Effector CD8-positive, alpha-beta T cell (primary cell): ENCODE results near the gene C20orf144.
A peak's percentile ranks its signal among the peaks of the same experiment; 100 is the strongest.

ENCODE experiments used
- DNase-seq: peaks from one replicate; lab custom pipeline; 2025; lab: John Stamatoyannopoulos, UW

Gene C20orf144

DNA sequence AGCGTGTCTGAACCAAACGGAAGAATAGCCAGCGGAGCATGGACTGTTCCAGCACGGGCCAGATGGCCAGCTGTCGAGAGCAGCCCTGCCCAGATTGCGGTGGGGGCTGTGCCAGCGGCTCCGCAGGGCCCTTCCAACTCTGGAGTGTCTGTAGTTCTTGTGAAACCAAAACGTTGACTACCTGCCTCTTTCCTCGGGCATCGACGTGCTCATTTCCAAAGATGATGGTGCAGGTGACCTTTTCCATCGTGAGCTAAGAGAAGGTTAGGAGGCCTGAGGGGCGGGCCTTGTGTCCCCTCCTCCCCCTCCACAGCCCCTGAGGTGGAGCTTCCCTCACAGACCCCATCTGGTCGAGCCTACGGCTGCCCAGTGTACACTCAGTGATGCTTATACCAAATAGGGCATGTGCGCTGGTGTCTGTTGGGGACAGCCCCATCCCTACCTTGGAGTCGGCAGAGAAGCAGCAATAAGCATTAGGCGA lies 12.9 kb upstream of the C20orf144 start:
- no peak for DNase-seq

GRCh38 chr20:33650111-33650752 lies 11.9 kb upstream of the C20orf144 start:
- DNase-seq: no peak

GRCh38 chr20:33650753-33651561 lies 11.2 kb upstream of the C20orf144 start:
- no peak for DNase-seq

GRCh38 chr20:33651562-33652048 lies 10.5 kb upstream of the C20orf144 start:
- no peak for DNase-seq

DNA sequence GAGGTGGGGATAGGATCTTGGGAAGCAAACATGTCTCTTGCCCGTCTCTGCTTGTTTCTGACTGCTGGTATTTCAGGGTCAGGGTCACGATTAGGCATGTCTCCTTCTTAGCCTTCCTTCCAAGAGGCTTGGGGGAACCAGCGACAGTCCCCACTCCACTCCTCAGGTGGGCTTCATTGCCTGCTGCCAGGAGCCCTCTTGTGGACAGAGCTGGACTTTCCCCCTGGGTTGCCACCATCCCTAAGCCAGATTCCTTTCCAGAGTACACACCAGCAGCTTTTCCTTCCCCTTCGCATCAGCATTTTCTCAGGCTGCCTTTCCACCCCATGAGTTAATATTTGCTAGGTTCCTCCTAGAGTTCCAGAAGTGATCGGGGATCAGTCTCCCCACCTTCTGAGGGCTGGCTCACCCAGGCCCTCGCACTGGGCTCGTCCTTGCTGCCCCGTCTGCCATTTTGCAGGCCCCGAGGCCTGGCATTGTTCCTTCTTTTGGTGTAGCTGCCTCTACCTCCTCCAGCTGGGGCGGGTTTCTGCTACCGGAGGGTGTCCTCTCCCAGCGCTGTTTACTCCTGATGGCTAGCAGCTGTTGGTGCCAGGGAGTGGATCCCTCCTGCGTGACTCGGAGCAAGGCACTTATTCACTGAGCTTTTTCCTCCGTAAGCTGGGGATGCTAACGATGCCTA lies 8.8 kb upstream of the C20orf144 start:
- no peak for DNase-seq

DNA sequence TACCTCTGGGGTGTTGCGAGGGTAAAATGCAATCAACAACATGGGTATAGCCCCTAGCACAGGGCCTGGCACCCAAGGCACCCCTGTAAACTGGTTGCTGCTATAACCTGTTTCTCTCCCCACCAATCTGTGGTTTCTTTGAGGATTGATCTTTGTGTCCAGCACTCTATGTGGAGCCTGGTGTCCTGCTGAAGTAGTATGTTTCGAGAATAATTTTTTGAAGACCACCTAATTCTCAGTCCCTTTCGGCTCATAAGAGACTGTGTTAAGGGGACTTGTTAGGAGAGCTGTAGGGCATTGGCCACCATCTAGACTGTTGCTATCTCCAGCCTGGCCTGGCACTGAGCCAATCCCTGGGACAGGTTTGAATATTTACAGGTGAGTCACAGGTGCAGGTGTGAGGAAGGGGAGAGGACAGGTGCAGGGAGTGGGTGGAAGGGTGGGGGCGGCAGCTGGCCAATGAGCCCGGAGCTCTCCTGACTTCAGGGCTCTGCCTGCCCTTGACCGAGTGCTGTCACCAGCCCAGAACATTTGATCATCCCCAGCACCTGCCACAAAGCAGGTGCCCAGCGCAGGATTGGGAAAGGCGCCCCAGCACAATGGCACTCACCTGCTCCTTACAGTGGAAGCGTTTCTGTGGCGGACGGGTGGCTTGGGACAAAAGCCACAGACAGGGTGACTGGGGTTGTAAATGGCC lies 8.1 kb upstream of the C20orf144 start:
- no peak for DNase-seq

DNA sequence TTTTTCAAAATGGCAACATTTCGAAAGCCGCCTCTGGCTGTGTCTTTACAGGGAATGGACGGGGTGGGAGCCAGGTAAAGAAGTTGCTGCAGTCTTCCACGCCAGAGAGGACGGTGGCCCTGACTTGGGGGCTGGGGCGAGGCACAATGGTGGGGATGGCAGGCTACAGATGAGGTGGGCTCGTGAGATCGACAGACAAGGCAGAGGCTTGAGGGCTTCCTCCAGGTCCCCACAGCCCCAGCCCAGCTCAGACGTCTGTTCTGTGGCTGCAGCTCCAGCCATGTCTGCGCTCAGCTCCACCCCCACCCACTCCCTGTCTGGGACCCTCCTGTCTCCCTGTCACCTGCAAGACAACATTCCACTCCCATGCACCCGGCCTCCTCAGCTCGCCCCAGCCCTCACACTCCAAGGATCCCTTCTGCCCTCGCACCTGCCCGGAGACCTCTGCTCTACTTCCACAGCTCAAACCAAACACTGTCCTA lies 7.4 kb upstream of the C20orf144 start:
- no peak for DNase-seq

- no peak for DNase-seq
Measured at GRCh38 chr20:33655164-33655563, 7.0 kb upstream of the C20orf144 start.

GRCh38 chr20:33656010-33656782 lies 5.9 kb upstream of the C20orf144 start:
- DNase-seq: no peak

- DNase-seq: no peak
Measured at GRCh38 chr20:33656783-33657703, 5.1 kb upstream of the C20orf144 start.

DNA sequence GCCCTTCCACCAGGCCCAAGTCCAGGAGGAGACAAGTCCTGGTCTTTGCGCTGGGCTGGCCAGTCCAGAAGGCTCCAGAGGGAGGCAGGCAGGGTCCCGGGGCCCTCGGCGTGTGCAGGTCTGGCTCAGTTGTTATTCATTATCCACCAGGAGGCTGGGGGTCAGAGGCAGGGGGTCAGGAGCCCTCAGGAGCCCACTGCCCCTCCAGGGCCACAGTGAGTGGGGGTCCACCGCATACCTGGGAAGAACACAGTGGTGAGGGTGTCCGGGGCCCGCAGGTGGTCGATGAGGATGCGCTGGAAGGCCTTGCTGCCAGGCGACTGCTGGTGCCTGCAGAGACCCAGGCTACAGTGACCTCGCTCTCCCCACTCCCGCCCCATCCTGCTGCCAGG lies 4.4 kb upstream of the C20orf144 start:
- DNase-seq: no peak

DNA sequence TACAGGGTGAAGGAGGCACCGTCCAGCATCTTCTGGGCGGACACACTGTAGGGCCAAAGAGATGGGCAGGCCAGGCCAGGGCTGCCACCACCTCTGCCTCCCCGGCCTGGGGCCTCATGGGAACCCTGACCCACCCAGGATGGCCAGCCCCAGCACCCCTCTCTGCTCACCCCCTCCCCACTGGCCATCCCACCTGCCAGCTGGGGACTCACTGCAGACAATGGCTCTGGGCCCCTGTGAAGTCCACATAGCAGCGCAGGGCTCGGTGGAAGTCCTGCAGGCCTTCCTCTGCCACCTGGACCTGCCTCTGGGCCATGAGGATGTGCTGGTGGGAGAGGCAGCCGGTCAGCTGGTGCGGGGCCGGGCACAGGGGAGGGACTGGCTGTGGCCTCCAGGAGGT lies 3.6 kb upstream of the C20orf144 start:
- no peak for DNase-seq

GRCh38 chr20:33658929-33659328 lies 3.2 kb upstream of the C20orf144 start:
- DNase-seq: no peak

GRCh38 chr20:33659341-33660034 lies 2.6 kb upstream of the C20orf144 start:
- no peak for DNase-seq

GRCh38 chr20:33660035-33660684 lies 2.0 kb upstream of the C20orf144 start:
- no peak for DNase-seq

DNA sequence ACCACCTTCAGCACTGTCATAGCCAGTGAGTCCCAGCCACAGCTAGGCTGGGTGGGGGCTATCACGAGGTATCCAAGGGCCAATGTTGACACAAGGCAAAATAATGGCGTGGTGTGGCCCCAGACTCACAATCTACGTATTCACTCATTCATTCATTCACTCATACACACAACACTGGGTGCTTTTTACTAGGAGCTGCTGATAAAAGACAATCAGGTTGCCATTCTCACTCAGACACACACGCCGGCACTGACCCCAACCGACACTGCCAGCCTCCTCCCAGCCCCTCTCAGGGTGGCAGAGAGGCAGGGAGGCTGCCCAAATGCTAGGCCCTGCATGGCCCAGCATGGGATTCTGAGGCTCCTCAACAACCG lies 1.5 kb upstream of the C20orf144 start:
- no peak for DNase-seq

GRCh38 chr20:33663161-33664084 lies 1.3 kb downstream of the C20orf144 start:
- DNase-seq: peak; percentile 52
